ENCODE data around the gene GGN.
"Not testable (repeated sequence)": the region's sequence is repeated elsewhere in the genome, so short reads cannot be mapped to it uniquely, and the experiment has no call there.

Gene GGN

DNA sequence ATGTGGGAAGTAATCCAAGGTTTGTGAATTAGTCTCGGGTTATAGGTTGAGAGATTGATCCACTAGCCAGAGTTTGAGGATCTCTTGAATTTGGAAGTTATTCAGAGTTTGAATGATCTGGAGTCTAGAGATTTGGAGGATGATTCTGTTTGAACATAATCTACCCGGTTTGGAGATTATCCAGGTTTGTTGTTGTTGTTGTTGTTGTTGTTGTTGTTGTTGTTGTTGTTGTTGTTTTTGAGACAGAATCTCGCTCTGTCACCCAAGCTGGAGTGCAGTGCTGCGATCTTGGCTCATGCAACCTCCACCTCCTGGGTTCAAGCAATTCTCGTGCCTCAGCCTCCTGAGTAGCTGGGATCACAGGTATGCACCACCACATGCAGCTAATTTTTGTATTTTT is 24.1 kb upstream of the GGN start:
- DNase-seq (ENCODE audit: low spot score), result not testable (repeated sequence)

DNA sequence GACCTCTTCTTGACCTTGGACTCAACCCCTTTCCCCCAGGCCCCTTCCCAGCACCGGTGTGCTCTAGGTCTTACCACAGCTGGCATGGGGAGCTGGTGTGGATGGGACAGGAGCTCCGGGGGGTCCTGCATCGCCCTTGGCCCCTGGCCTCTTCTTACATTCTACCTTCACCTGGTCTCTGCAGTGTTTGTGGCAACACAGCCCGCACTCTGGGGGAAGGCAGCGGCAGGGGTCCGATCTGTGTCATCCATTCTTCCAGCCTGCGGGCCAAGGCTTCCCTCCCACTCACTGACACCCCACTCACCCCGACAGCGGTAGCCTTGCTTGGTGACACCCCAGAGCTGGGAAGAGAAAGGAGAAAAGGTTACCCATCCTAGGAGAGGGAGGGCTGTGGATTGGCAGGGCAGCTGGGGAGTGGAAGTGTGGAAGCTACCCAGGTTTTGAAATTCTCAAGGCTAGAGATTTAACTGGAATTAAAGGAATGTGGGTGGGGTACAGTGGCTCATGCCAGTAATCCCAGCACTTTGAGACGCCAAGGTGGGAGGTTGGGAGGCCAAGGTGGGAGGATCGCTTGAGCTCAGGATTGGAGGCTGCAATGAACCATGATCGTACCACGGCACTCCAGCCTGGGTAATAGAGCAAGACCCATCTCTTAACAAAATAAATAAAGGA is 23.3 kb upstream of the GGN start:
- no peak for DNase-seq (ENCODE audit: low spot score)

DNA sequence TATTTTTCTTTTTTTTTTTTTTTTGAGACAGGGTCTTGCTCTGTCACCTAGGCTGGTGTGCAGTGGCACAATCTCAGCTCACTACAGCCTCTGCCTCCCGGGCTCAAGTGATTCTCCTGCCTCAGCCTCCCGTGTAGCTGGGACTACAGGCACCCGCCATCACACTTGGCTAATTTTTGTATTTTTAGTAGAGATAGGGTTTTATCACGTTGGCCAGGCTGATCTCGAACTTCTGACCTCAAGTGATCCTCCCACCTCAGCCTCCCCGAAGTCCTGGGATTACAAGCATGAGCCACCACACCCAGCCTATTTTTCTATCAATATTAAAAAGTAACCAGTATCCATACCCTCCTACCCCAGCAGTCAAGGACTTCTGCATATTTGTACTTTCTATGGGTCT is 22.6 kb upstream of the GGN start:
- not testable (repeated sequence) for DNase-seq (ENCODE audit: low spot score)

- no peak for DNase-seq (ENCODE audit: low spot score)
Measured at GRCh38 chr19:38409631-38410133, 21.8 kb upstream of the GGN start.

GRCh38 chr19:38405276-38405675 is 17.4 kb upstream of the GGN start:
- no peak for DNase-seq (ENCODE audit: low spot score)

DNA sequence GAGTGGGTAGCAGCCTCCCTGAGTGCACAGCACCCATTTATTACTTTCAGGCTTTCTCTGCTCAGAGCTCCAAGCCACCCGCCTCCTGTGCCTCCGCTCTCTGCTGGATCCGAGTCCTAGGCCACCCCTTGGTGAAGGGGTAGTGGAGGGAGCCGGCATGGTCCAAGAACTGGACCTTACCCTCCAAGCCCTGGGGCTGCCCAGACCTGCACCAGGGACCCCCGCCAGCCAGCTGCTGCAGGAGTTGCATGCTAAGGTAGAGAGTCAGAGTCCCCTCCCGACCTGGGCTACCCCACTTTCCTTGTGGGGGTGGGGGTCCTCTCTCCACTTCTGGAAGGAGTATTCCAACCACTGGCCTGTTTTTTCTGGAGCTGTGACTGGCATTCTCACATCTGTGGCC is 17.0 kb upstream of the GGN start:
- DNase-seq (ENCODE audit: low spot score), result no peak

GRCh38 chr19:38402967-38403674 is 15.3 kb upstream of the GGN start, which contains the start of gene FAM98C:
Gene FAM98C, plus strand, starts transcription at chr19:38403093. Its CDS starts 61 bp downstream, at chr19:38403154.
- DNase-seq (ENCODE audit: low spot score), result peak; percentile 96

DNA sequence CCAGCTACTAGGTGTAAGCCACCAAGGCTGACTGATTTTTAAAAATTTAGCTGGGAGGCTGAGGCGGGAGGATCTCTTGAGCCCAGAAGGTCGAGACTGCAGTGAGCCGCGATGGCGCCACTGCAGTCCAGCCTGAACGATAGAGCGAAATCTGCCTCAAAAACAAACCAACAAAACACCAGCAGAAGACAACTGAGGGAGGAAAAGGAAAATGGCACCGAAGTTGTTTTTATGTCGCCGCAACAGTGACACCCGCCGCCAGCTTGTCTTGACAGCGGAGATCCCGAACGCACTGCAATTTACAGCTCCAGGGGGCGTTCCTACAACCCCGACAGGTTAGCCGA is 14.8 kb upstream of the GGN start:
- DNase-seq (ENCODE audit: low spot score), result no peak

DNA sequence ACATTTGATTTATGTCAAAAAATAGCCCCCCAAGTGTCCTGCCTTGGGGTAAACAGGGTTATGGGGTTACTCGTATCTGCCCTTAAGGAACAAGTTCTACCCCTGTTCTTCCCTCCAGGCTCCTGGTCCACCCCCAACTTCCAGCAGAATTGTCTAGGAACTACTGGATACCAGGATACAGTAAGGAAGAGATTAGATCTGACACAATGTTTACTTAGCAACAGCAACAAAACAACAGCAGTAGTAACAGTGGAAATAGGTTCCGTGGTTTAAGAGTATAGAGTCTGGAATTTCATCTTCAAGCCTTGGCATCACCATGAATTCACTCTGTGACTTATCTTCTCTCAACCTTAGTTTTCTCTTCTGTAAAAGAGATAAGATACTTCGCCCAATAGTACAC is 13.3 kb upstream of the GGN start:
- DNase-seq (ENCODE audit: low spot score), result no peak

DNA sequence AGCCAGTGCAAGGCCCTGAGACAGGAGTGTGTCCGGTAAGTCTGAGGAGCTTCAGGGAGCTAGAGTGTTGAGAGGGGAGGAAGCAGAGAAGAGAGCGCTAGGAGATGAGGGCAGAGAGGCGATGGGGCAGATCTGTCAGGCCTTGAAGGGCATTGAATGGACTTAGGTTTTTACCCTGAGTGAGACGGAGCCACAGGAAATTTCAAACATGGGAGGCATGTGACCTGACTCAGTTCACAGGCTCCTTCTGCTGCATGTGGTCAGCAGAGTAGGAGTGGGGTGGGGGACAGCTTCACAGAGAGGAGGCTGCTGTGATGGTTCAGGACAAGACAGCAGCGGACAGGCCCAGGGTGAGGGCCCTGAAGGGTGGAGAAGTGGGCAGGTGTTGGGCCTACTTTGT is 12.5 kb upstream of the GGN start:
- DNase-seq (ENCODE audit: low spot score), result no peak

DNA sequence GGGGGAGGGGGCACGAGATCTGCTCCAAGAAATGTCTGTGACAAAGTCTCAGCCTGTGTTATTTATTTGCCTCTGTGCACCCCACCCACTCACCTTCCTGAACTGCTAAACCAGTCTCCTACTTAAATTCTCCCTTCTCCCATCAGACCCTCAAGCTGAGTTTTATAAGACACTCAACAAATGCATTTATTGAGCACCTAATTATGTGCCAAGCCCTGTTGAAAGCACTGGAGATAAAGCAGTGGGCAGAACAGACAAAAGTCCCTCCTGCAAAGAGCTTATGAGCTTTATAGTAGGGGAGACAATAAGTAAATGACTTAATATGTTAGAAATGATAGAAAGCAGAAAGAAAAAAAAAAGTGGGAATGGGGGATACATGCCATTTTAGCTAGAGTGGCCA is 11.7 kb upstream of the GGN start:
- no peak for DNase-seq (ENCODE audit: low spot score)

DNA sequence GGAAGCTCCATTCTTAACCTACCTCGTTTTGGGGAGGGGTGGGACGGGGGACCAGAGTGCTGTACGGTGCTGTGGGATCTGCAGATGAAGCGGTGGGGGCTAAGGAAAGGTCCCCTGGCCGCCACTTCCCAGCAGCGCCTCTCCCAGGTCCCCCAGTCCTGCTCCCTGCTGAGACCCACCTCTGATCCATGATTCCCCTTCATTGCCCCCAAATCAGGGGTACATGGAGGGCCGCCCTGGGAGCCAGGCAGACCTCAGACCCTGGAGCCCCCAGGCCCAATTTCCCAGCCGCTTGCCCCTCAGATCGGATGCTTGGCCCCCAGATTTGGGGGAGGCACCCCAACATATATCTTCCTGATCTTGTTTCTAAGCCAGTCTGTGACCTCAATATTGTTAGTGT is 11.2 kb upstream of the GGN start:
- no peak for DNase-seq (ENCODE audit: low spot score)

- no peak for DNase-seq (ENCODE audit: low spot score)
Measured at GRCh38 chr19:38395381-38396114, 7.7 kb upstream of the GGN start.

GRCh38 chr19:38394488-38394887 is 6.7 kb upstream of the GGN start:
- DNase-seq (ENCODE audit: low spot score), result no peak

- no peak for DNase-seq (ENCODE audit: low spot score)
Measured at GRCh38 chr19:38392707-38393308, 5.0 kb upstream of the GGN start.

GRCh38 chr19:38391911-38392464 is 4.2 kb upstream of the GGN start:
- DNase-seq (ENCODE audit: low spot score), result no peak

DNA sequence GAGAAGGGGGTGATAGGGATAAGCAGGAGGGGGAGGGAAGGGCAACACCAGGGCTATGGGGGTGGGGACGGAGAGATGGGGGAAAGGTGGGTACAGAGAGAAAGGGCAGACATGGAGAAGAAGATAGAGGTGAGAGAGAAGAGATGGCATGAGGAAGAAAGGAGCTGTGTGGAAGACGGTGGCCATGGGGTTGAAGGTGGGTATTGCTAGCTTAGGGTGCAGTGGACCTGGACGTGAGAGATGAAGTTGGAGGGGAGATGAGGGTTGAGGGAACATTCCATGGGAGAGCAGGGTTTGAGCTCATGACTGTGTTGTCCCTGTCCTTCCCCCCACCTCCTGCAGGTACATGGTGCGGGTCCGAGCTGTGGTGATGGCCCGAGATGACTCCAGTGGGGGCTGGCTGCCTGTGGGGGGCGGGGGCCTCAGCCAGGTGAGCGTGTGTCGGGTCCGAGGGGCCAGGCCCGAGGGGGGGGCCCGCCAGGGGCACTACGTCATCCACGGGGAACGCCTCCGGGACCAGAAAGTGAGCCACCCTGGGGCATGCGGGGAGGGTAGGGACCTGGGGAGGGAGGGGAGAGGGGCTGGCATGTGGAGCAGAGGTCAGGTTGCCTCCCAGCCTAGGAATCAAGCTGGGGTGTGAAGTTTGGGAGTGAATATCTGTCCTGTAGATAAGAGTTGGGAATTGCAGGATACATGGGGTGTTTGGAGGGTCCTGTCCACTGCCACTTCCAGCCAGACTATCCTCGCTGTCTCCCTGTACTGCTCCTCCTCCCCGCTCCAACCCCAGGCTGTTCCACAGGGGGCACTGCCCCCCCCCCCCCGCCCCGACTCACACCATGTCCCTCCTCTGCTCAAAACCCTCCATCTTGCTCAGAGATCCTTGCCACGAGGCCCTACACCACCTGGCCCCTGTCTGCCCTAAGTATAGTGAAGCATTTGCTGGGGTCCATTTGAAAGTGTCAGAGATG is 2.4 kb upstream of the GGN start:
- no peak for DNase-seq (ENCODE audit: low spot score)

GRCh38 chr19:38389101-38389925 is 1.5 kb upstream of the GGN start:
- DNase-seq (ENCODE audit: low spot score), result no peak

DNA sequence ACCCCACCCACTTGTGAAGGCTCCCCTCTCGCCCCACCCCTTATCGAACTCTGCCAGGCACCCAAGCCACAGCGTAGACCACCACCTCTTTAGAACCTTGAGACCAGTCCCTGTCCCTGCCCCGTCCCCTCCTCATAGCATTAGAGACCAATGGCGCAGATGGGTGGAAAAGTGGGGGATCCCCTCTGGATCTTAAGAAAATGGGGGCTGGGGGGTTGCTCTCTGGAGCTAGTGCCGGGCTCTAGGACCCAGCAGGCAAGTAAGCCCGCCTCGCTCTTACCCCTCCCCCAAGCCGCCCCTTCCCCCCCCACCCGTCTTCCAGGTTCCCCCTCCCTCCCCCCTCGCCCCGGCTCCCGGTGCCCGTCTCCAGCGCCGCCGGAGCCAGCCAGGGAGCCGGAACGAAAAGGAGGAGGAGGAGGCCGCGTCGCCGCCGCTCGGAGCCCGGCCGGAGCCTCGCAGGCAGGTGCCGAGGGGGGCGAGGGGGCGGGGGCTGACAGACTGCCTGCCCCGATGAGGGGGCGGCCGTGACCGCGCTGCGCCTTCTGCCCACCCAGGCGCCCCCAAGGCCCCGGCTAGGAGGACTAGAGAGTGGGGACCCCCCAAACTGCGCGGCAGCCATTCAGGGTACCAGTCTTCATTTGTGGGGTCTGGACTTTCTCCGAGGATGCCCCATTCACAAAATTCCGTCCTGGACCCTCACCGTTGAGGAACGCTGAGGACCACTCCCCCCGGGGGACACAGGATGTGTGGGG is 691 bp upstream of the GGN start, which contains the start of gene SPRED3:
Gene SPRED3 (plus strand): TSS at position 349 of the 752 bp plus-strand sequence. CDS start 1,606 bp downstream, outside the sequence.
- peak; percentile 45 for DNase-seq (ENCODE audit: low spot score)

Data from globus pallidus (tissue), 1 donor.